CD4-positive, alpha-beta T cell treated with Interleukin-1 beta for 1 hour (primary cell): ENCODE measurements around the gene HGS.

ENCODE experiments used
- DNase-seq, 2 donors: peaks; one replicate each; pipeline ENCODE4 v3.0.0-alpha.2; 2020 to 2022

Gene HGS

GRCh38 chr17:81656118-81656743 lies 27.6 kb upstream of the HGS start, which contains the start of gene PDE6G:
PDE6G (minus strand) TSS chr17:81656542; CDS start chr17:81653305, 3,237 bp downstream.
- no peak for DNase-seq

GRCh38 chr17:81656835-81657234 lies 27.0 kb upstream of the HGS start:
- DNase-seq = no peak

- no peak for DNase-seq
Observed at GRCh38 chr17:81659038-81659437, 24.8 kb upstream of the HGS start.

- DNase-seq = no peak
Observed at GRCh38 chr17:81660441-81660840, 23.4 kb upstream of the HGS start.

- DNase-seq = no peak
Observed at GRCh38 chr17:81662002-81662401, 21.8 kb upstream of the HGS start.

- DNase-seq = no peak
Observed at GRCh38 chr17:81664051-81664470, 19.8 kb upstream of the HGS start.

GRCh38 chr17:81665205-81666091 lies 18.4 kb upstream of the HGS start:
- peak; percentile 34 to 43 for DNase-seq

GRCh38 chr17:81666092-81666341 lies 17.8 kb upstream of the HGS start:
- DNase-seq = peak in 1 of 2 donors; percentile 19

- peak; percentile 91 to 92 for DNase-seq
Observed at GRCh38 chr17:81666342-81667191, 17.2 kb upstream of the HGS start, which contains the start of the genes CCDC137 and OXLD1. CCDC137 (plus strand) TSS chr17:81666737; CDS start chr17:81666767, 30 bp downstream. OXLD1 (minus strand) TSS chr17:81666605; CDS start chr17:81666577, 28 bp downstream.

GRCh38 chr17:81667754-81668153 lies 16.1 kb upstream of the HGS start:
- DNase-seq = no peak

GRCh38 chr17:81672504-81672903 lies 11.3 kb upstream of the HGS start:
- no peak for DNase-seq

GRCh38 chr17:81672954-81673353 lies 10.9 kb upstream of the HGS start:
- DNase-seq = no peak

GRCh38 chr17:81673561-81674258 lies 10.1 kb upstream of the HGS start:
- DNase-seq = no peak

- peak; percentile 39 to 41 for DNase-seq
Observed at GRCh38 chr17:81675515-81676221, 8.1 kb upstream of the HGS start.

GRCh38 chr17:81676906-81677305 lies 6.9 kb upstream of the HGS start:
- no peak for DNase-seq

GRCh38 chr17:81680150-81680549 lies 3.7 kb upstream of the HGS start:
- no peak for DNase-seq

GRCh38 chr17:81681672-81682071 lies 2.1 kb upstream of the HGS start:
- no peak for DNase-seq

- DNase-seq = no peak
Observed at GRCh38 chr17:81682565-81683207, 1.1 kb upstream of the HGS start.

GRCh38 chr17:81683208-81683583 lies 615 bp upstream of the HGS start:
- DNase-seq = no peak

- DNase-seq = peak in 1 of 2 donors; percentile 56
Observed at GRCh38 chr17:81684442-81684911, 666 bp downstream of the HGS start.

GRCh38 chr17:81685108-81685507 lies 1.3 kb downstream of the HGS start:
- no peak for DNase-seq
